Endothelial cell of umbilical vein (primary cell): Measurements from ENCODE around the gene LAMP1. TPM values are rescaled to one million over a fixed set of nuclear protein-coding genes. Genes with fewer than 3 reads are reported as not detected.

Experiments used
- BruUV-seq: library from RNA; stranded (reverse); fragments of 400-500 nt; replicated peaks from 2 replicates; lab custom pipeline; 2021; lab: Mats Ljungman, UMichigan
- CTCF ChIA-PET: fragments of 300-600, 350-600 bp; sonication (Branson Sonifier 250); formaldehyde crosslinking; loops from one replicate; lab custom pipeline; 2021; ENCODE audit warnings: antibody characterized with exemption, inconsistent platforms; lab: Charles Lee
- POLR2A ChIA-PET: fragments of 300-600, 350-600 bp; sonication (Branson Sonifier 250); formaldehyde crosslinking; loops from one replicate; lab custom pipeline; 2021; ENCODE audit warnings: antibody characterized with exemption, inconsistent platforms; lab: Charles Lee
- DNase-seq: peaks from one replicate; pipeline ENCODE4 v3.0.0-alpha.2; 2011; ENCODE audit warnings: low read depth, low spot score
- FAIRE-seq: peaks from 2 replicates; lab custom pipeline; 2011; peaks lifted over from hg19 to GRCh38; lab: Jason Lieb, UNC
- H2AFZ ChIP-seq: 2 replicates; pipeline ENCODE4 v1.6.0; 2012; ENCODE audit warnings: low read depth, low read length, control low read depth, inconsistent platforms
- H3K27ac ChIP-seq: 2 replicates; pipeline ENCODE4 v1.5.1; 2011; ENCODE audit warnings: low read depth, mild to moderate bottlenecking, control low read depth, low read length, moderate library complexity; ENCODE audit not compliant: insufficient read depth
- H3K27me3 ChIP-seq, 2 experiments: 2 replicates each; pipeline versions ENCODE4 v1.6.0 to v1.6.1; 2011; ENCODE audit warnings: low read length in 2 of 2, mixed read lengths in 1 of 2; ENCODE audit not compliant: control insufficient read depth in 2 of 2, insufficient read depth in 2 of 2
- H3K36me3 ChIP-seq, 2 experiments: 2 replicates in 1 of 2; 3 replicates in 1 of 2; pipeline ENCODE4 v1.5.1; 2011; ENCODE audit warnings: low read length in 2 of 2, mild to moderate bottlenecking in 1 of 2, moderate library complexity in 1 of 2; ENCODE audit not compliant: control insufficient read depth in 2 of 2, insufficient read depth in 2 of 2; ENCODE audit errors: extremely low read depth in 1 of 2
- H3K4me1 ChIP-seq: 3 replicates; pipeline ENCODE4 v1.5.1; 2011; ENCODE audit warnings: mild to moderate bottlenecking, low read length; ENCODE audit not compliant: control insufficient read depth, insufficient read depth; ENCODE audit errors: extremely low read depth
- H3K4me2 ChIP-seq: 2 replicates; pipeline ENCODE4 v1.6.1; 2011; ENCODE audit warnings: low read length, control low read depth, mixed read lengths; ENCODE audit not compliant: insufficient read depth
- H3K4me3 ChIP-seq, 3 experiments: fragments of 200-600 bp in 1 of 3; sonication (generic), shearing (Covaris generic) in 1 of 3; replicated peaks in 1 of 3; 2 replicates each; pipeline ENCODE4 v1.5.1; 2011 to 2016; ENCODE audit warnings: control low read depth in 3 of 3, low read length in 3 of 3, mild to moderate bottlenecking in 2 of 3, inconsistent platforms in 1 of 3, low read depth in 1 of 3, moderate library complexity in 1 of 3; ENCODE audit not compliant: insufficient read depth in 1 of 3
- H3K79me2 ChIP-seq: 2 replicates; pipeline ENCODE4 v1.6.0; 2012; ENCODE audit warnings: low read length, inconsistent platforms; ENCODE audit not compliant: control insufficient read depth, insufficient read depth
- H3K9ac ChIP-seq: replicated peaks from 2 replicates; pipeline ENCODE3; 2011; ENCODE audit warnings: low read length, control low read depth; ENCODE audit not compliant: insufficient read depth; ENCODE audit errors: extremely low read depth
- H3K9me1 ChIP-seq: replicated peaks from 3 replicates; pipeline ENCODE4 v1.6.0; 2011; ENCODE audit warnings: mild to moderate bottlenecking, low read length; ENCODE audit not compliant: control insufficient read depth, insufficient read depth; ENCODE audit errors: extremely low read depth
- H3K9me3 ChIP-seq: replicated peaks from 2 replicates; pipeline ENCODE4 v1.5.1; 2012; ENCODE audit warnings: low read length, inconsistent platforms; ENCODE audit not compliant: control insufficient read depth, insufficient read depth
- H4K20me1 ChIP-seq: replicated peaks from 2 replicates; pipeline ENCODE3; 2011; ENCODE audit warnings: mild to moderate bottlenecking, low read length; ENCODE audit not compliant: control insufficient read depth, insufficient read depth; ENCODE audit errors: extremely low read depth
- EZH2 ChIP-seq: IDR thresholded peaks from 2 replicates; pipeline ENCODE4 v1.6.1; 2012; ENCODE audit warnings: borderline replicate concordance, low read depth, mild to moderate bottlenecking, moderate library complexity, low read length, inconsistent platforms; ENCODE audit not compliant: severe bottlenecking
- FOS ChIP-seq: IDR thresholded peaks from 2 replicates; pipeline ENCODE4 v1.6.1; 2011; ENCODE audit warnings: mild to moderate bottlenecking, low read length, moderate library complexity, borderline replicate concordance; ENCODE audit not compliant: insufficient read depth
- GATA2 ChIP-seq: IDR thresholded peaks from 2 replicates; pipeline ENCODE4 v1.7.0; 2011; ENCODE audit warnings: low read depth, mild to moderate bottlenecking, moderate library complexity, mixed read lengths, low read length; ENCODE audit not compliant: insufficient read length, insufficient read depth
- JUN ChIP-seq: IDR thresholded peaks from 2 replicates; pipeline ENCODE4 v1.6.1; 2011; ENCODE audit warnings: borderline replicate concordance, low read depth; ENCODE audit not compliant: insufficient read length, insufficient read depth
- MAX ChIP-seq: IDR thresholded peaks from 2 replicates; pipeline ENCODE4 v1.6.1; 2011; ENCODE audit not compliant: insufficient read depth, insufficient read length
- MYC ChIP-seq: IDR thresholded peaks from one replicate; pipeline ENCODE4 v1.6.1; 2011; ENCODE audit warnings: mild to moderate bottlenecking, low read depth, low read length
- POLR2A ChIP-seq: IDR thresholded peaks from 2 replicates; pipeline ENCODE4 v1.6.1; 2012; ENCODE audit warnings: low read depth, mild to moderate bottlenecking, control low read depth, low read length
- POLR2AphosphoS5 ChIP-seq: IDR thresholded peaks from 2 replicates; pipeline ENCODE4 v1.6.1; 2012; ENCODE audit warnings: low read depth, mild to moderate bottlenecking, control low read depth, low read length, moderate library complexity; ENCODE audit not compliant: insufficient read depth
- dilution Hi-C: fragments of 300-500 bp; cut with MboI; formaldehyde crosslinking; loops from one replicate; pipeline ENCODE4 v1.15.0; 2019; ENCODE audit warnings: low sequenced_read_pairs; ENCODE audit not compliant: extremely low pct_ligation_motif_present
- intact Hi-C: fragments of 100-400 bp; cut with micrococcal nuclease; formaldehyde crosslinking; loops from one replicate; pipeline ENCODE4 v1.10.0; 2022
- polyA plus RNA-seq, 4 experiments: library from polyadenylated mRNA; depleted of rRNA in 3 of 4; stranded (reverse) in 3 of 4; unstranded in 1 of 4; fragments of >200 nt; gene quantifications; 2 replicates each; pipeline versions ENCODE4 v1.2.1 to v1.2.3, GENCODE V29; 2011 to 2012; ENCODE audit warnings: missing spikeins in 1 of 4
- total RNA-seq: library from RNA; stranded (reverse); gene quantifications from 2 replicates; pipeline ENCODE4 v1.2.3, GENCODE V29; 2021
- TF ChIP-seq, protein P1 (sequence below), 2 donors: IDR thresholded peaks; 1 replicate in 1 of 2; 2 replicates in 1 of 2; pipeline ENCODE4 v1.5.1; 2011; ENCODE audit warnings: low read length in 2 of 2, mild to moderate bottlenecking in 2 of 2, moderate library complexity in 2 of 2, control low read depth in 1 of 2, inconsistent platforms in 1 of 2, low read depth in 1 of 2; ENCODE audit not compliant: insufficient read depth in 1 of 2; ENCODE audit errors: extremely low read depth in 1 of 2

The LAMP1 gene
- total and polyA plus RNA-seq, 2 donors (not counting 3 experiments of a cell fraction or from before 2014, with no cell fraction given) = 262 to 285 TPM

DNA sequence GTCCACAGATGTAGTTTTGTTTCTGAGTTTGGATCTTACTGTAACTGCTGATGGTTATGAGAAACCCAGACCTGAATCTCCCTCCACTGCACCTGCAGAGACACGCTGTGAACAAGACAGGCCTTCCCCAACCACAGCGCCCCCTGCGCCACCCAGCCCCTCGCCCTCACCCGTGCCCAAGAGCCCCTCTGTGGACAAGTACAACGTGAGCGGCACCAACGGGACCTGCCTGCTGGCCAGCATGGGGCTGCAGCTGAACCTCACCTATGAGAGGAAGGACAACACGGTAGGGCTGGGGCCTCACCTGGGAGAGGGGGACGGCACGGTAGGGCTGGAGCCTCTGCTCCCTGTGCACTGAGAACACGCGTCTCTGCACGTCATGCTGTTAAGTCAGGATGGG lies 22.3 kb downstream of the LAMP1 start:
- Histone ChIP-seq H3K9ac (no peak overlapping the region), H3K9me3 (no peaks in the 10 kb centered on the region), H4K20me1 (no peaks in the 10 kb centered on the region), H3K4me3 (no peak overlapping the region), H3K4me2 (no peak overlapping the region), H3K9me1 (no peaks in the 10 kb centered on the region), H3K36me3 (peaks cover 9 to 38% of the 10 kb centered on the region in 2 experiments), H2AFZ (no peak overlapping the region), H3K27ac (no peak overlapping the region), H3K79me2 (no peaks in the 10 kb centered on the region), H3K4me1 (no peaks in the 10 kb centered on the region), H3K27me3 (no peaks in the 10 kb centered on the region)
- BruUV-seq = no TSS peak
- TF ChIP-seq GATA2 (no peak), POLR2A (no peak), JUN (no peak), MAX (no peak), MYC (no peak), EZH2 (no peak), POLR2AphosphoS5 (no peak), FOS (no peak)
- TF ChIP-seq, protein P1, sequence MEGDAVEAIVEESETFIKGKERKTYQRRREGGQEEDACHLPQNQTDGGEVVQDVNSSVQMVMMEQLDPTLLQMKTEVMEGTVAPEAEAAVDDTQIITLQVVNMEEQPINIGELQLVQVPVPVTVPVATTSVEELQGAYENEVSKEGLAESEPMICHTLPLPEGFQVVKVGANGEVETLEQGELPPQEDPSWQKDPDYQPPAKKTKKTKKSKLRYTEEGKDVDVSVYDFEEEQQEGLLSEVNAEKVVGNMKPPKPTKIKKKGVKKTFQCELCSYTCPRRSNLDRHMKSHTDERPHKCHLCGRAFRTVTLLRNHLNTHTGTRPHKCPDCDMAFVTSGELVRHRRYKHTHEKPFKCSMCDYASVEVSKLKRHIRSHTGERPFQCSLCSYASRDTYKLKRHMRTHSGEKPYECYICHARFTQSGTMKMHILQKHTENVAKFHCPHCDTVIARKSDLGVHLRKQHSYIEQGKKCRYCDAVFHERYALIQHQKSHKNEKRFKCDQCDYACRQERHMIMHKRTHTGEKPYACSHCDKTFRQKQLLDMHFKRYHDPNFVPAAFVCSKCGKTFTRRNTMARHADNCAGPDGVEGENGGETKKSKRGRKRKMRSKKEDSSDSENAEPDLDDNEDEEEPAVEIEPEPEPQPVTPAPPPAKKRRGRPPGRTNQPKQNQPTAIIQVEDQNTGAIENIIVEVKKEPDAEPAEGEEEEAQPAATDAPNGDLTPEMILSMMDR (IDR thresholded peaks at IDR 0.05; ENCODE audit: extremely low read depth in 1 of 2, insufficient read depth in 1 of 2, low read depth in 1 of 2, low read length in 2 of 2) = no peak
- ChIA-PET CTCF (no interaction called here), POLR2A (no interaction called here)
- DNase-seq (no peak), FAIRE-seq (no peak)
- dilution Hi-C loops = no loop called here
- intact Hi-C loops = no loop called here
